T47D (cell line): Measurements from ENCODE around the gene BTBD9.

Experiments
- DNase-seq, 2 experiments: peaks; one replicate each; pipeline versions ENCODE4 v3.0.0 to v3.0.0-alpha.2; 2011 to 2012; ENCODE audit warnings: low read depth in 1 of 2, low spot score in 1 of 2
- JUND ChIP-seq: IDR thresholded peaks from 2 replicates; pipeline ENCODE4 v1.6.1; 2012; ENCODE audit warnings: low read depth
- in situ Hi-C: cut with HindIII; loops from 2 replicates; pipeline ENCODE4 v1.10.0; 2016; ENCODE audit warnings: low sequenced_read_pairs, low pct_unique_long_range_greater_than_20kb

BTBD9 gene

GRCh38 chr6:38187811-38188590 lies 451.7 kb downstream of the BTBD9 start:
- in situ Hi-C loops: no loop called here
- DNase-seq: no peak
- no peak for TF ChIP-seq JUND

GRCh38 chr6:38187325-38187724 lies 452.4 kb downstream of the BTBD9 start:
- DNase-seq: no peak
- no peak for TF ChIP-seq JUND
- in situ Hi-C loops: no loop called here

- no peak for TF ChIP-seq JUND
- in situ Hi-C loops: no loop called here
- DNase-seq: no peak
Measured at GRCh38 chr6:38185752-38186151, 454.0 kb downstream of the BTBD9 start.

GRCh38 chr6:38185244-38185643 lies 454.5 kb downstream of the BTBD9 start:
- no peak for TF ChIP-seq JUND
- no peak for DNase-seq
- in situ Hi-C loops: no loop called here

GRCh38 chr6:38184585-38185080 lies 455.1 kb downstream of the BTBD9 start:
- DNase-seq: no peak
- in situ Hi-C loops: no loop called here
- no peak for TF ChIP-seq JUND

GRCh38 chr6:38183856-38184584 lies 455.7 kb downstream of the BTBD9 start:
- TF ChIP-seq JUND: no peak
- in situ Hi-C loops: no loop called here
- no peak for DNase-seq

GRCh38 chr6:38182426-38182825 lies 457.3 kb downstream of the BTBD9 start:
- no peak for DNase-seq
- in situ Hi-C loops: no loop called here

GRCh38 chr6:38180586-38180985 lies 459.1 kb downstream of the BTBD9 start:
- in situ Hi-C loops: no loop called here

More at GRCh38 chr6:38182426-38182825, 457.3 kb downstream of the BTBD9 start:
- TF ChIP-seq JUND: no peak

GRCh38 chr6:38179794-38180430 lies 459.8 kb downstream of the BTBD9 start:
- in situ Hi-C loops: no loop called here
- peak in 1 of 2 experiments; percentile 52 for DNase-seq
- no peak for TF ChIP-seq JUND

More at GRCh38 chr6:38180586-38180985, 459.1 kb downstream of the BTBD9 start:
- TF ChIP-seq JUND: no peak
- DNase-seq: no peak

- in situ Hi-C loops: no loop called here
- DNase-seq: peak in 1 of 2 experiments; percentile 44
- no peak for TF ChIP-seq JUND
Measured at GRCh38 chr6:38179300-38179699, 460.4 kb downstream of the BTBD9 start.

GRCh38 chr6:38178584-38178886 lies 461.2 kb downstream of the BTBD9 start:
- in situ Hi-C loops: no loop called here
- no peak for TF ChIP-seq JUND
- peak in 1 of 2 experiments; percentile 45 for DNase-seq

GRCh38 chr6:38177882-38178583 lies 461.7 kb downstream of the BTBD9 start:
- in situ Hi-C loops: no loop called here
- DNase-seq: no peak
- no peak for TF ChIP-seq JUND
